Right lobe of liver (tissue), 4 donors: ENCODE measurements around the gene LRRC1.

Experiments
- POLR2A ChIP-seq: fragments of 450-650 bp; IDR thresholded peaks from one replicate; pipeline ENCODE4 v1.6.1; 2017; ENCODE audit warnings: antibody characterized with exemption, mild to moderate bottlenecking
- TF ChIP-seq, protein P1 (sequence below), 4 donors: fragments of 200-600 bp in 3 of 4; fragments of 450-650 bp in 1 of 4; IDR thresholded peaks; one replicate each; pipeline versions ENCODE4 v1.5.1 to v1.8.0; 2016 to 2022; ENCODE audit warnings: antibody characterized with exemption in 4 of 4, mild to moderate bottlenecking in 2 of 4
- donor health status: DM: no; HTN: no; CAD: no.
- donor health status: DM: no; HTN: no; CAD: no.
- donor health status: DM: no; HTN: yes; CAD: no.

DNA sequence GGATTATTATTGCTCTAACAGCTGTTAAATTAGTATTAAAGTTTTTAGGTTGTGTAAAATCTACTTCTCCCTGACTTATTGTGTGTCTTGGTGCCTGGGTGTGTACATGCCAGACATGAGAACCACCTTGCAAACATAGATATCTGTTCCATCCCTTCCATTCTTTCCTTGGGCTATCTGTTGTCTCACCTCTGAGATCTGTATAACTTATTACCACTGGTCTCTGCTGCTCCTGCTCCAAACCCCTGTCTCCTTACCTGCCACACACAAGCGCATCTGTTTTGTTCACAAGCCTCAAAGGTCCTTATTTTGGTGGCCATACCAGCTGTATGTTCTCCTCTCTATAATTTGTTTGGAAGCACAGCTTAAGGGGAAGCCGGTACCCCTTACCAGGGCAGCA lies 2.5 kb downstream of the LRRC1 start:
- TF ChIP-seq POLR2A = no peak
- TF ChIP-seq, protein P1, sequence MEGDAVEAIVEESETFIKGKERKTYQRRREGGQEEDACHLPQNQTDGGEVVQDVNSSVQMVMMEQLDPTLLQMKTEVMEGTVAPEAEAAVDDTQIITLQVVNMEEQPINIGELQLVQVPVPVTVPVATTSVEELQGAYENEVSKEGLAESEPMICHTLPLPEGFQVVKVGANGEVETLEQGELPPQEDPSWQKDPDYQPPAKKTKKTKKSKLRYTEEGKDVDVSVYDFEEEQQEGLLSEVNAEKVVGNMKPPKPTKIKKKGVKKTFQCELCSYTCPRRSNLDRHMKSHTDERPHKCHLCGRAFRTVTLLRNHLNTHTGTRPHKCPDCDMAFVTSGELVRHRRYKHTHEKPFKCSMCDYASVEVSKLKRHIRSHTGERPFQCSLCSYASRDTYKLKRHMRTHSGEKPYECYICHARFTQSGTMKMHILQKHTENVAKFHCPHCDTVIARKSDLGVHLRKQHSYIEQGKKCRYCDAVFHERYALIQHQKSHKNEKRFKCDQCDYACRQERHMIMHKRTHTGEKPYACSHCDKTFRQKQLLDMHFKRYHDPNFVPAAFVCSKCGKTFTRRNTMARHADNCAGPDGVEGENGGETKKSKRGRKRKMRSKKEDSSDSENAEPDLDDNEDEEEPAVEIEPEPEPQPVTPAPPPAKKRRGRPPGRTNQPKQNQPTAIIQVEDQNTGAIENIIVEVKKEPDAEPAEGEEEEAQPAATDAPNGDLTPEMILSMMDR (IDR thresholded peaks at IDR 0.05) = no peak
